Hepatocyte (in vitro differentiated cells): ENCODE data around the gene AGAP1.

Experiments
- EZH2phosphoT487 ChIP-seq: fragments of 200-600 bp; sonication (generic); IDR thresholded peaks from one replicate; pipeline ENCODE4 v1.6.1; 2018; ENCODE audit warnings: antibody characterized with exemption, mild to moderate bottlenecking, low read depth, moderate library complexity; ENCODE audit not compliant: unreplicated experiment, severe bottlenecking
- TF ChIP-seq, protein P1 (sequence below): fragments of 200-600 bp; sonication (generic); IDR thresholded peaks from 2 replicates; pipeline ENCODE4 v1.5.1; 2016; ENCODE audit warnings: antibody characterized with exemption, mild to moderate bottlenecking; ENCODE audit not compliant: poor library complexity

DNA sequence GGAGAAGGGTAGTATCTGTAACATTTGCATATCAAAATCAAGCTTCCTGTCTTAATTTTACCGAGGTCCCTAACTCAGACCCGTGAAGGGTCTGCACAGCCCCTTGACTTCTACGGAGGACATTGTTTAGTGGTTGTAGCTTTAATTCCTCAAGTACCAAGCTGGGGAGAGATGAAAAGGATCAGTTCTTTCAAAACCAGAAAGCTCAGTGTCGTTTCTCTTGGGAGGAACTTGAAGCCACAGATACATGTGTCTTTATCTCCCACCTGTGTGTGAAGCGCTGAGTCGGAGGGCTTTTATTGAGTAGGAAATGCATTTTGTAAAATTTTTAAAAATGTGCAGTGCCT, 410.7 kb downstream of the AGAP1 start:
- TF ChIP-seq, protein P1, sequence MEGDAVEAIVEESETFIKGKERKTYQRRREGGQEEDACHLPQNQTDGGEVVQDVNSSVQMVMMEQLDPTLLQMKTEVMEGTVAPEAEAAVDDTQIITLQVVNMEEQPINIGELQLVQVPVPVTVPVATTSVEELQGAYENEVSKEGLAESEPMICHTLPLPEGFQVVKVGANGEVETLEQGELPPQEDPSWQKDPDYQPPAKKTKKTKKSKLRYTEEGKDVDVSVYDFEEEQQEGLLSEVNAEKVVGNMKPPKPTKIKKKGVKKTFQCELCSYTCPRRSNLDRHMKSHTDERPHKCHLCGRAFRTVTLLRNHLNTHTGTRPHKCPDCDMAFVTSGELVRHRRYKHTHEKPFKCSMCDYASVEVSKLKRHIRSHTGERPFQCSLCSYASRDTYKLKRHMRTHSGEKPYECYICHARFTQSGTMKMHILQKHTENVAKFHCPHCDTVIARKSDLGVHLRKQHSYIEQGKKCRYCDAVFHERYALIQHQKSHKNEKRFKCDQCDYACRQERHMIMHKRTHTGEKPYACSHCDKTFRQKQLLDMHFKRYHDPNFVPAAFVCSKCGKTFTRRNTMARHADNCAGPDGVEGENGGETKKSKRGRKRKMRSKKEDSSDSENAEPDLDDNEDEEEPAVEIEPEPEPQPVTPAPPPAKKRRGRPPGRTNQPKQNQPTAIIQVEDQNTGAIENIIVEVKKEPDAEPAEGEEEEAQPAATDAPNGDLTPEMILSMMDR, result no peak
- no peak for TF ChIP-seq EZH2phosphoT487
